ENCODE data around the gene PKNOX2. TPM values are rescaled to one million over a fixed set of nuclear protein-coding genes. Genes with fewer than 3 reads are reported as not detected.

Gene PKNOX2
- total RNA-seq, 1 donor from 2014 or later: not detected

DNA sequence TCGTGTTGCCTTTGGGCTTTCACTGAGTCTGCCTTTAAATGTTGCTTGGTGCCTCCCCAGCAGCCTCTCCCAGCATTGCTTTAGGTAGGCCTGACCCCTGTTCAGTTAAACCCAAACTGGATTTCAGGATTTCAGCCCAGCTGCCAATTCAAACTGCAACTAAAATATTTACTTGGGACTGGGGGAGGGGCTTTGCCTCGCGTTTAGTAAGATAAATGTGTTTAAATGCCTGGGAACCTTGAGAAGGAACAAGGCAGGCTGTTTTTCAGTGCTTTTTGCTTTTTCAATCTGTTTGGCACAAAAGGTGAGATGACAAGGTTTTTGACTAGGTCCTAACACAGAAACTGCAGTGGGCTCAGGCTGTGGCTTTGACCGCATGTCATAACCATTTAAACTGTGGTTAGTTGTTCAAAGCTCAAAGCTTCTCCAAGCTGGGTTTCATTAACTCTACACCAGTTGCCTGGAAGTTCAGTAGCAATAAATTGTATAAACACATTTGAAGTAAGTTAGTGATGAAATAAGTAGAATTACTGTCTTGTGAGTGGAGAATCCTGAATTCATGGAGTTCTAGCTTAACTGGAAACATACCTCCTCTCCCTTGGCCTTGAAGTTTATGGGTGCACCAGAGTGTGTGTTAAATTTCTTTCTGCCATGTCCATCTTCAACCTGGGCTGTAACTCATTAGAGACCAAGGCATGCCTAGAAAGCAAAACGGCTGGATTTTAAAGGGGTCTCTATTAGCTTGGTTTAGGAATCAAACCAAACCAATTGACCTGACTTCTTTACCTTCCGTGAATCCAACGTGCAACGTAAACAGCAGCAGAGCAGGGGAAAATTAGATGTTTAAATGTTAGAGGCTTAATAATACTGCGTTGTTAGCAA is 3.6 kb downstream of the PKNOX2 start:
- H3K9me3 Mint-ChIP-seq: no peaks in the 10 kb centered on the region
- peaks cover 1% of the 10 kb centered on the region for H3K36me3 Mint-ChIP-seq (ENCODE audit: low read depth)
- ChIA-PET CTCF (no interaction called here), POLR2A (no interaction called here)
- H3K4me1 Mint-ChIP-seq: peaks cover 21% of the 10 kb centered on the region
- intact Hi-C loops (cut with micrococcal nuclease): loop anchor here (10.0 kb wide), 1 partner anchor 237 kb away; no protein-coding TSS in a partner anchor
- no peak for DNase-seq
- peaks cover 66% of the 10 kb centered on the region for H3K27me3 Mint-ChIP-seq
- H3K4me3 Mint-ChIP-seq: no peak overlapping the region
- H3K27ac Mint-ChIP-seq: no peak overlapping the region
- no peak for TF ChIP-seq CTCF (IDR thresholded peaks at IDR 0.05)
- no peak for ATAC-seq (ENCODE audit: low read depth)

- Mint-ChIP-seq H3K9me3 (no peaks in the 10 kb centered on the region), H3K36me3 (ENCODE audit: low read depth) (peaks cover 1% of the 10 kb centered on the region), H3K4me1 (peaks cover 18% of the 10 kb centered on the region), H3K4me3 (no peak overlapping the region), H3K27me3 (peaks cover 62% of the 10 kb centered on the region), H3K27ac (no peak overlapping the region)
- no peak for DNase-seq
- ChIA-PET CTCF (no interaction called here), POLR2A (no interaction called here)
- no peak for TF ChIP-seq CTCF (IDR thresholded peaks at IDR 0.05)
- intact Hi-C loops (cut with micrococcal nuclease): loop anchor here (10.0 kb wide), 1 partner anchor 236 kb away; no protein-coding TSS in a partner anchor
- no peak for ATAC-seq (ENCODE audit: low read depth)
These were observed 4.4 kb downstream of the PKNOX2 start for GRCh38 chr11:125168918-125169456.

DNA sequence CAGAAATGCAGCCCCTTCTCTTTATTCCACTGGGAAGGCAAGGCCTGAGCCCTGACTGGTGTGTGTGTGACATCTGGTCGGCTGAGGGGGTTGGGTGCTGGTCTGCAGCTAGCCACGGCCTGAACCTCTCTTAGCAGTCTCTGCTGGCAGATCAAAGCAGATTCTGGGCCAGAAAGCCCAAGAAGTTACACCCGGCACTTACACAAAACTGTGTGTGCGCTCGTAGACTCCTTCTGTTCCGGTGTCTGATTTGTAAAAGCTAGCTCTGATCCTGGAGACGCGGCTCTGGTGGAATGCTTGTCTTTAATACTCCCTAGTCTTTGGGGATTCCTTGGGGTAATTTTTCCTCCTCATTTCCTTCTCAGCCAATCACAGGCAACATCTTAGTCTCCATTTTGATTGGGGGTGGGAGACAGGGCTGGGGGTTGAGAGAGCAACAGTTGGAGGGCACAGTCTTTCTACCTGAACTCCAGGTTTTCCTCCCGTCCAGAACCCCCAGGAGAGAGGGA is 5.5 kb downstream of the PKNOX2 start:
- Mint-ChIP-seq H3K36me3 (ENCODE audit: low read depth) (no peaks in the 10 kb centered on the region), H3K4me3 (no peak overlapping the region), H3K4me1 (peaks cover 14% of the 10 kb centered on the region), H3K27me3 (peaks cover 60% of the 10 kb centered on the region), H3K9me3 (no peaks in the 10 kb centered on the region), H3K27ac (no peak overlapping the region)
- intact Hi-C loops (cut with micrococcal nuclease): no loop called here
- no peak for DNase-seq
- ChIA-PET CTCF (no interaction called here), POLR2A (no interaction called here)
- ATAC-seq (ENCODE audit: low read depth): no peak
- TF ChIP-seq CTCF (IDR thresholded peaks at IDR 0.05): no peak

DNA sequence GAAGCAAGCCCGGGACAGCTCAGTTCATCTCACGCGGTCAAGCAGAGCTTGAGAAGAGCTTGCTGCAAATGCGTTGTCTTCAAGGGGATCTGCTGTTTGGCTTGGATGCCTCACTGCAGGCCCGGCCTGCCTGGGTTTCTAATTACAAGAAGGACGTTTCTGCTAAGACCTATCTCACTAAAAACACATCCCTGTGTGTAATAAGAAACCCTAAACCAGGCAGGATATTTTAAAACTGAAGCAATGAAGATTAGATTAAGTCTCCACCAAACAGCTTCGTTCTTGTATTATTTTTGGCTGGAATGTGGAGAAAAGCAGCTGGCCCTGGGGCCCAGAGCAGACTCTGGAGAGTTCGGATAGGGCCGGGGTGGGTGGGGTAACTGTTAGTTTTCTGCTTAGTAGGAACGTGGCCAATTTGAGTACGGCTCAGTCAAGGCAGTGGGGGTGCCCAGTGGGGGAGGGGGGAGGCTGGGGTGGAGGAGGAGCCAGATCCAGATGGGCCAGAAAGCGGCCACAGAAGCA is 6.0 kb downstream of the PKNOX2 start:
- ChIA-PET CTCF (no interaction called here), POLR2A (no interaction called here)
- peaks cover 62% of the 10 kb centered on the region for H3K27me3 Mint-ChIP-seq
- ATAC-seq (ENCODE audit: low read depth) (no peak), DNase-seq (no peak)
- H3K36me3 Mint-ChIP-seq (ENCODE audit: low read depth): no peaks in the 10 kb centered on the region
- H3K4me3 Mint-ChIP-seq: no peak overlapping the region
- no peaks in the 10 kb centered on the region for H3K9me3 Mint-ChIP-seq
- no peak overlapping the region for H3K27ac Mint-ChIP-seq
- intact Hi-C loops (cut with micrococcal nuclease): no loop called here
- peaks cover 11% of the 10 kb centered on the region for H3K4me1 Mint-ChIP-seq
- no peak for TF ChIP-seq CTCF (IDR thresholded peaks at IDR 0.05)

DNA sequence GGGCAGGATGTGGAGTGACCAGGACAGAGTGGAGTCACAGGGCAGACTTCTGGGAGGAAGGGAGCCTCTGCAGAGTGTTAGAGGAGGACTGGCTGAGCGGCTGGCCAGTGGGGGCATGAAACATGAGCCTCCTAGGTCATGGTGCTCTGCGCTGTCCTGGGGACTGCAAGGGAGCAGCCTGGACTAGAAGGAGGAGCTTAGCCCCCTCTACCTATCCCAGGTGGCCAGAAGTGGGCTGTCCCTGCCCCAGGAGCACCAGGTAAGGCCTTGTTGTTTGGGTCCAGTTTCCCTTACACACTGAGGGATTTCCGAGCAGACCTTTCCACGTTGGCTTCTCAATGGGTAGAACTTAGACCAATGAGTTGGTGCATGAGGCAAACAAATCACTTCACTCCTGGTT is 7.4 kb downstream of the PKNOX2 start:
- ChIA-PET POLR2A (no interaction called here), CTCF (no interaction called here)
- H3K4me1 Mint-ChIP-seq: no peaks in the 10 kb centered on the region
- intact Hi-C loops (cut with micrococcal nuclease): no loop called here
- no peaks in the 10 kb centered on the region for H3K9me3 Mint-ChIP-seq
- peaks cover 66% of the 10 kb centered on the region for H3K27me3 Mint-ChIP-seq
- no peaks in the 10 kb centered on the region for H3K36me3 Mint-ChIP-seq (ENCODE audit: low read depth)
- H3K4me3 Mint-ChIP-seq: no peak overlapping the region
- no peak overlapping the region for H3K27ac Mint-ChIP-seq
- DNase-seq (no peak), ATAC-seq (ENCODE audit: low read depth) (no peak)
- TF ChIP-seq CTCF (IDR thresholded peaks at IDR 0.05): no peak
